GM12874 (cell line): ENCODE measurements around the gene NUDC.

Experiments
- TF ChIP-seq, protein P1 (sequence below): IDR thresholded peaks from 2 replicates; pipeline ENCODE4 v1.5.1; 2011; ENCODE audit warnings: low read depth, mild to moderate bottlenecking, control low read depth, low read length, moderate library complexity; ENCODE audit not compliant: insufficient read depth

Gene NUDC

DNA sequence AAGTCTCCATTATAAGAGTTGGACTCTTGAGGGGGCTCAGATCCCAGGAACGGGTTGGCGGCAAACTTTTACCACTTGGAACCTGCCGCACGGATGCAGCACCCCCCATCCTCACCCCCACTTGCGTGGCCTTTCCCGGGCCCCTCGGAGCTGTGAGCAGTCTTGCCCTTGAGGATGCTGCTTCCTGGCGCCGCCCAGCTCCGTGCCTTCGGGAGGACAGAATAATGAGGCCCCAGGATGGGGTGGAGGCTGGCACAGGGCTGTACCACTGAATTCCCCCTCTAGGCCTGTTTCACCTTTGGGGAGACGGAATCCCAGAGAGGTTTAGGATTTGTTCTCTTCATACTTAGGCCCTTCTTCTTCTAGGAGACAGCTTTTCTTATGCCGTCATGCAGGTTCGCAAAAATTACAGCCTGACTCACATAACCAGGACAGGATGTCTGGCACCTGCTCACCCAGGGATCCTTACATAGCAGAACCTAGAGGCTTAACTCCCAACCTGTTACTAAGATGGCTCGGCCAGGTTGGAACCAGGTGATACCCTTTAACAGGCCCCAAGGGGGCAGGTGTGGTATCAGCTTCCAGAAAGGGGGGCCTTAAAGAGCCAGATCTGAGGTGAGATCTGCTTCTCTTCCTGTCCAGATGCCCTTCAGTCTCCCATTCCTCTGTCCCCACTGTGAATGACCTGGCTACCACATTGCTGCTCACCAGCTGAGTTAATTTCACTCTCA lies 73.4 kb downstream of the NUDC start:
- TF ChIP-seq, protein P1, sequence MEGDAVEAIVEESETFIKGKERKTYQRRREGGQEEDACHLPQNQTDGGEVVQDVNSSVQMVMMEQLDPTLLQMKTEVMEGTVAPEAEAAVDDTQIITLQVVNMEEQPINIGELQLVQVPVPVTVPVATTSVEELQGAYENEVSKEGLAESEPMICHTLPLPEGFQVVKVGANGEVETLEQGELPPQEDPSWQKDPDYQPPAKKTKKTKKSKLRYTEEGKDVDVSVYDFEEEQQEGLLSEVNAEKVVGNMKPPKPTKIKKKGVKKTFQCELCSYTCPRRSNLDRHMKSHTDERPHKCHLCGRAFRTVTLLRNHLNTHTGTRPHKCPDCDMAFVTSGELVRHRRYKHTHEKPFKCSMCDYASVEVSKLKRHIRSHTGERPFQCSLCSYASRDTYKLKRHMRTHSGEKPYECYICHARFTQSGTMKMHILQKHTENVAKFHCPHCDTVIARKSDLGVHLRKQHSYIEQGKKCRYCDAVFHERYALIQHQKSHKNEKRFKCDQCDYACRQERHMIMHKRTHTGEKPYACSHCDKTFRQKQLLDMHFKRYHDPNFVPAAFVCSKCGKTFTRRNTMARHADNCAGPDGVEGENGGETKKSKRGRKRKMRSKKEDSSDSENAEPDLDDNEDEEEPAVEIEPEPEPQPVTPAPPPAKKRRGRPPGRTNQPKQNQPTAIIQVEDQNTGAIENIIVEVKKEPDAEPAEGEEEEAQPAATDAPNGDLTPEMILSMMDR = no peak

DNA sequence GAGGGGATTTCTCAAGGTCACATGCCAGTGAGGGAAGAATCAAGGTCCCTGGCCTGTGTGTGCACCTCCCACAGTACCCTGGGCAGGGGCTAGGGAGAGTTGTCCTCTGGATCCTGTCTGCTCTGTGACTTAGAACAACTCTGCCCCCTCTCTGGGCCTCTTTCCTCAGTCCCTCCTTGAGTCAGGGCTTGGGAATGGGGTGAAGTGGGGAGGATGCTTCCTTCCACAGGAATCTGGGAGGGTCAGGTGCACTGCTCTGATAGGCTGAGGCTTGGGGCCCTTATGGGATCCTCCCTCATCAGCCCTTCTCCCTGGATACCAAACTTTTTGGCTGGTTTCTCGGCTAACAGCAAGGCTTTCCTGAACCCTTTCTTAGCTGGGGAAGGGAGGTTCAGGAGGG lies 74.5 kb downstream of the NUDC start:
- TF ChIP-seq, protein P1 = no peak
